ENCODE data around the gene LGALS9B. TPM values are rescaled to one million over a fixed set of nuclear protein-coding genes. Genes with fewer than 3 reads are reported as not detected.
"Not testable (repeated sequence)": the region's sequence is repeated elsewhere in the genome, so short reads cannot be mapped to it uniquely, and the experiment has no call there.

LGALS9B gene
- total and polyA plus RNA-seq, 2 donors (not counting 3 experiments of a cell fraction or from before 2014, with no cell fraction given) = not detected

DNA sequence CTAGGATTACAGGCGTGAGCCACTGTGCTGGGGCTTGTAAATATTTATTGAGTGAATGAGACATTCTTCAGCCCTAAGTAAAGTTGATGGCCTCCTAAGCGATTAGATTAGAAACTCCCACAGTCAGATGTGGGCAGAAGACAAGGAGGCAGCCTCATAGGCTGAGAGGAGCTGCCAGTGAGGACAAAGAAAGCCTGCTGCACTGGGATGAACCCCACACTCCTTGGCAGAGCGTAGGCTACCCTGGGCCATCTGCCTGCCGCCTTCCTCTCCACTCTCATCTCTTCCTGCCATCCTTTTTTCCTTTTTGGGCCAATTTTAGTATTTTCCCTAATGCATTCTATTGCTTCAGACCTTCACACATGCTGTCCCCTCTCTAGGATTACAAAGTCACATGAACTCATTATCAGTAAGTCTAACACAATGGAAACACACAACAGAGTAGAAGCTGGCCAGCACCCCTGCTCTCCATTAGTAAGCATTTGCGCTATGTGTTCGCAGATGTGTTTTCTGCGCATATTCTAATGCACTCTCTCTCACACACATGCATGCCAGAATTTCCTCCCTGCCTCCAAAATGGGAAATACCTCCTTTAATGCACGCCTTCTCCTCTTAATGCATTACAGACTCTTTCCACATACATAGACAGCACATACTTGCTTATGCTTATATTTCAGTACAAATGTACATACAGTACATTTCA, 12.7 kb upstream of the LGALS9B start:
- intact Hi-C loops (cut with micrococcal nuclease); H3K4me3 ChIP-seq (replicated peaks in 1 of 3; ENCODE audit: insufficient read depth in 1 of 3, low read depth in 1 of 3, low read length in 3 of 3); CTCF ChIA-PET; H3K27ac ChIP-seq (ENCODE audit: insufficient read depth, low read depth, low read length); BruUV-seq (replicated peaks); H3K79me2 ChIP-seq (ENCODE audit: control insufficient read depth, insufficient read depth, low read length); H3K9me3 ChIP-seq (replicated peaks; ENCODE audit: control insufficient read depth, insufficient read depth, low read length); FAIRE-seq; H3K27me3 ChIP-seq (ENCODE audit: control insufficient read depth in 2 of 2, insufficient read depth in 2 of 2, low read length in 2 of 2); H3K4me2 ChIP-seq (ENCODE audit: insufficient read depth, low read length); dilution Hi-C loops (cut with MboI; ENCODE audit: extremely low pct_ligation_motif_present, low sequenced_read_pairs); H3K9ac ChIP-seq (replicated peaks; ENCODE audit: extremely low read depth, insufficient read depth, low read length); POLR2A ChIA-PET; DNase-seq (ENCODE audit: low read depth, low spot score); H4K20me1 ChIP-seq (replicated peaks; ENCODE audit: control insufficient read depth, extremely low read depth, insufficient read depth, low read length); H3K4me1 ChIP-seq (ENCODE audit: control insufficient read depth, extremely low read depth, insufficient read depth, low read length); H3K36me3 ChIP-seq (ENCODE audit: control insufficient read depth in 2 of 2, extremely low read depth in 1 of 2, insufficient read depth in 2 of 2, low read length in 2 of 2); H2AFZ ChIP-seq (ENCODE audit: low read depth, low read length); H3K9me1 ChIP-seq (replicated peaks; ENCODE audit: control insufficient read depth, extremely low read depth, insufficient read depth, low read length): not testable (repeated sequence)

- POLR2A ChIA-PET; H3K4me1 ChIP-seq (ENCODE audit: control insufficient read depth, extremely low read depth, insufficient read depth, low read length); H3K27ac ChIP-seq (ENCODE audit: insufficient read depth, low read depth, low read length); H3K4me2 ChIP-seq (ENCODE audit: insufficient read depth, low read length); H3K27me3 ChIP-seq (ENCODE audit: control insufficient read depth in 2 of 2, insufficient read depth in 2 of 2, low read length in 2 of 2); H2AFZ ChIP-seq (ENCODE audit: low read depth, low read length); DNase-seq (ENCODE audit: low read depth, low spot score); H3K9ac ChIP-seq (replicated peaks; ENCODE audit: extremely low read depth, insufficient read depth, low read length); H3K36me3 ChIP-seq (ENCODE audit: control insufficient read depth in 2 of 2, extremely low read depth in 1 of 2, insufficient read depth in 2 of 2, low read length in 2 of 2); H3K9me1 ChIP-seq (replicated peaks; ENCODE audit: control insufficient read depth, extremely low read depth, insufficient read depth, low read length); dilution Hi-C loops (cut with MboI; ENCODE audit: extremely low pct_ligation_motif_present, low sequenced_read_pairs); H3K4me3 ChIP-seq (replicated peaks in 1 of 3; ENCODE audit: insufficient read depth in 1 of 3, low read depth in 1 of 3, low read length in 3 of 3); H3K79me2 ChIP-seq (ENCODE audit: control insufficient read depth, insufficient read depth, low read length); BruUV-seq (replicated peaks); H3K9me3 ChIP-seq (replicated peaks; ENCODE audit: control insufficient read depth, insufficient read depth, low read length); CTCF ChIA-PET; FAIRE-seq; intact Hi-C loops (cut with micrococcal nuclease); H4K20me1 ChIP-seq (replicated peaks; ENCODE audit: control insufficient read depth, extremely low read depth, insufficient read depth, low read length): not testable (repeated sequence)
These were observed 10.2 kb upstream of the LGALS9B start for GRCh38 chr17:20477398-20478071.

GRCh38 chr17:20475137-20475831, 7.9 kb upstream of the LGALS9B start:
- H3K4me3 ChIP-seq (replicated peaks in 1 of 3; ENCODE audit: insufficient read depth in 1 of 3, low read depth in 1 of 3, low read length in 3 of 3); FAIRE-seq; intact Hi-C loops (cut with micrococcal nuclease); dilution Hi-C loops (cut with MboI; ENCODE audit: extremely low pct_ligation_motif_present, low sequenced_read_pairs); H3K9ac ChIP-seq (replicated peaks; ENCODE audit: extremely low read depth, insufficient read depth, low read length); H4K20me1 ChIP-seq (replicated peaks; ENCODE audit: control insufficient read depth, extremely low read depth, insufficient read depth, low read length); H3K79me2 ChIP-seq (ENCODE audit: control insufficient read depth, insufficient read depth, low read length); H2AFZ ChIP-seq (ENCODE audit: low read depth, low read length); CTCF ChIA-PET; POLR2A ChIA-PET; DNase-seq (ENCODE audit: low read depth, low spot score); H3K9me3 ChIP-seq (replicated peaks; ENCODE audit: control insufficient read depth, insufficient read depth, low read length); H3K4me2 ChIP-seq (ENCODE audit: insufficient read depth, low read length); H3K27ac ChIP-seq (ENCODE audit: insufficient read depth, low read depth, low read length); H3K27me3 ChIP-seq (ENCODE audit: control insufficient read depth in 2 of 2, insufficient read depth in 2 of 2, low read length in 2 of 2); H3K9me1 ChIP-seq (replicated peaks; ENCODE audit: control insufficient read depth, extremely low read depth, insufficient read depth, low read length); BruUV-seq (replicated peaks); H3K36me3 ChIP-seq (ENCODE audit: control insufficient read depth in 2 of 2, extremely low read depth in 1 of 2, insufficient read depth in 2 of 2, low read length in 2 of 2); H3K4me1 ChIP-seq (ENCODE audit: control insufficient read depth, extremely low read depth, insufficient read depth, low read length): not testable (repeated sequence)

DNA sequence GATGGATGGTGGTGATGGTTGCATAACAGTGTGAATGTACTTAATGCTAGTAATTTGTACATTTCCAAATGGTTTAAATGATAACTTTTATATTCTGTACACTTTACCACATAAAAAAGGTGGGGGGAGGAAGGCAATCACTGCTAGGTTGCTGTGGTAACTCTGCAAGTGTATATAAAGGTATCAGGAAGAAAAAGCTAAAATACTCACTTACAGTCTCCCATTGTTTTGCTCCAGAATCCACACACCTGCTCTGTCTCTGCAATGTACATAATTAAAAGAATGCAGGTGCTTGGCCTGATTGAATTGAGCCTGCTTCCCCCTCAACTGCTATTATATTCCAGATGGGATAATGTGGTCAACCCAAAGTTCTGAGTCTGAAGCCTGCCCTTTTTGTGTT, 6.7 kb upstream of the LGALS9B start:
- POLR2A ChIA-PET; H3K4me2 ChIP-seq (ENCODE audit: insufficient read depth, low read length); intact Hi-C loops (cut with micrococcal nuclease); H3K4me1 ChIP-seq (ENCODE audit: control insufficient read depth, extremely low read depth, insufficient read depth, low read length); FAIRE-seq; H3K27me3 ChIP-seq (ENCODE audit: control insufficient read depth in 2 of 2, insufficient read depth in 2 of 2, low read length in 2 of 2); BruUV-seq (replicated peaks); H3K36me3 ChIP-seq (ENCODE audit: control insufficient read depth in 2 of 2, extremely low read depth in 1 of 2, insufficient read depth in 2 of 2, low read length in 2 of 2); H3K9me3 ChIP-seq (replicated peaks; ENCODE audit: control insufficient read depth, insufficient read depth, low read length); H3K9ac ChIP-seq (replicated peaks; ENCODE audit: extremely low read depth, insufficient read depth, low read length); H3K9me1 ChIP-seq (replicated peaks; ENCODE audit: control insufficient read depth, extremely low read depth, insufficient read depth, low read length); H2AFZ ChIP-seq (ENCODE audit: low read depth, low read length); H3K4me3 ChIP-seq (replicated peaks in 1 of 3; ENCODE audit: insufficient read depth in 1 of 3, low read depth in 1 of 3, low read length in 3 of 3); DNase-seq (ENCODE audit: low read depth, low spot score); H3K79me2 ChIP-seq (ENCODE audit: control insufficient read depth, insufficient read depth, low read length); H3K27ac ChIP-seq (ENCODE audit: insufficient read depth, low read depth, low read length); dilution Hi-C loops (cut with MboI; ENCODE audit: extremely low pct_ligation_motif_present, low sequenced_read_pairs); CTCF ChIA-PET; H4K20me1 ChIP-seq (replicated peaks; ENCODE audit: control insufficient read depth, extremely low read depth, insufficient read depth, low read length): not testable (repeated sequence)

Data from endothelial cell of umbilical vein (primary cell).